Right lobe of liver (tissue), 4 donors: Measurements from ENCODE around the gene GATB.

Experiments
- CTCF ChIP-seq, 4 donors: fragments of 200-600 bp in 3 of 4; fragments of 450-650 bp in 1 of 4; IDR thresholded peaks; one replicate each; pipeline versions ENCODE4 v1.5.1 to v1.8.0; 2016 to 2022; ENCODE audit warnings: antibody characterized with exemption in 4 of 4, mild to moderate bottlenecking in 2 of 4
- POLR2A ChIP-seq: fragments of 450-650 bp; IDR thresholded peaks from one replicate; pipeline ENCODE4 v1.6.1; 2017; ENCODE audit warnings: antibody characterized with exemption, mild to moderate bottlenecking
- donor health status: DM: no; HTN: no; CAD: no.
- donor health status: DM: no; HTN: no; CAD: no.
- donor health status: DM: no; HTN: yes; CAD: no.

- TF ChIP-seq CTCF (IDR thresholded peaks at IDR 0.05) (no peak), POLR2A (no peak)
These were observed 805 bp downstream of the GATB start for GRCh38 chr4:151760002-151760401.
